Dedifferentiated amniotic fluid mesenchymal stem cell (primary cell): ENCODE data around the gene QSOX2.
A peak's percentile ranks its signal among the peaks of the same experiment; 100 is the strongest.

ENCODE experiments used
- DNase-seq: peaks from one replicate; pipeline ENCODE4 v3.0.0-alpha.2; 2016; ENCODE audit errors: extremely low spot score

Gene QSOX2

GRCh38 chr9:136283291-136284235 lies 38.0 kb upstream of the QSOX2 start:
- peak; percentile 55 for DNase-seq

DNA sequence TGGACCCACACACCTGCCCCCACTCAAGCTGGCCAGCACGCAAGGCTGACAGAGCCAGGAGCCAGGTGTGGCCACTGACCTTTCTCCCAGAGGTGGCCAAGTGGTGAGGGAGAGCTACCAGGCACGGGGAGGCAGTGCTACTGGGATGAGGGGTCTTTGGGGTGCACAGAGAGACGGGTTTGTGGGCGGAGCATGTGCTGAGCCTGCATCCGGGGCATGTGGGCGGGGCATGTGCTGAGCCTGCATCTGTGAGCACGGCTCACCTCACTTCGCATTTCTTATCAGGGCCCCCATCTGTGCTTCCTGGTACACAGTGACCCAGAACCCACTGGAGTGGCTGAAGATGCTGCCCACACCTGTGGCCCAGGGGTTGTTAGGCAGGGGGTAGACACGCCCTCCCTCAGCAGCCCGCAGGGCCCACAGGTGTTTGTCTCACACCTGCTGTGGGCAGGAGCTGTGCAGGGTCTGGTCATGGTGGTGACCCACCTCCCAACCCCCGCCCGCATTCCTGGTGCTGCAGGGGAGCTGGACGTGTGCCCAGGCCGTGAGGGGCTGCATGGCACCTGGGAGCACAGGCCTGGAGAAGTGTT lies 36.8 kb upstream of the QSOX2 start:
- DNase-seq: no peak

DNA sequence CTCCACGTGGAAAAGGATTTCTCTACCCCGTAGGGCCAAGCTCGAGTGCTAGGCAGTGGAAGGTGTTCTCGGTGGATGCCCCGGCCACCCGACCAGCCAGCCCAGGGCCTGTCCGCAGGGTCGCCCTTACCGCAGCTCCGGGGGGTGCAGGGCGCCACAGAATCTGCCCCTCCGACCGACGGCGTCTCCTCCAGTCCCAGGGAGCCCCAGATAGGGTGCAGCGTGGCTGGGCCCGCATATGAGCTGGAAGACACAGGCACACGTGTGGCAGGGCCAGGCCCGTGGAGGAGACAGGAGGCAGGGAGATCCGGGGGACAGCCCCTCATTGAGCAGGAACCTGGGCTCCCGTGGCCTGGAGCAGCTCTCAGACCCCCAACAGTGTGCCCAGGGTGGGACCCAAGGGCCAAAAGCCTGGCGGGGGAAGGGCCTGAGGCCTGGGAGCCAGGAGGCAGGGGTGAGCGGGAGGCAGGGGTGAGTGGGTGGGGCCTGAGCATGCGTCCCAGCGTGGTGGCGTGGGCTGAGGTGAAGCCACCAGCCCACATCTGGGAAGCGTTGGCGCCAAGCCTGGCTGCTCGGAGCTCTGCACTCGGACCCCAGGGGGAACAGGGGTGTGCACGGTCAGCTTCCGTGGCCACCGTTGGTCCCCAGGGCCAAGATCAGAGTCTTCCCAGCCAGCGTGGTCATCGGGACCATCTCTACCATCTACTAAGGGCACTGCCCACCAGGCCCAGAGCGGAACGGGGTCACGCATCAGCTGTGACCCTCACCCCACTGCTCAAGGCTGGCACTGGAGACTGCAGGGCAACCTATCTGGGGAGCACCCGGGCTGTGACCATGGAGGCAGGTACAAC lies 36.0 kb upstream of the QSOX2 start:
- DNase-seq: no peak

DNA sequence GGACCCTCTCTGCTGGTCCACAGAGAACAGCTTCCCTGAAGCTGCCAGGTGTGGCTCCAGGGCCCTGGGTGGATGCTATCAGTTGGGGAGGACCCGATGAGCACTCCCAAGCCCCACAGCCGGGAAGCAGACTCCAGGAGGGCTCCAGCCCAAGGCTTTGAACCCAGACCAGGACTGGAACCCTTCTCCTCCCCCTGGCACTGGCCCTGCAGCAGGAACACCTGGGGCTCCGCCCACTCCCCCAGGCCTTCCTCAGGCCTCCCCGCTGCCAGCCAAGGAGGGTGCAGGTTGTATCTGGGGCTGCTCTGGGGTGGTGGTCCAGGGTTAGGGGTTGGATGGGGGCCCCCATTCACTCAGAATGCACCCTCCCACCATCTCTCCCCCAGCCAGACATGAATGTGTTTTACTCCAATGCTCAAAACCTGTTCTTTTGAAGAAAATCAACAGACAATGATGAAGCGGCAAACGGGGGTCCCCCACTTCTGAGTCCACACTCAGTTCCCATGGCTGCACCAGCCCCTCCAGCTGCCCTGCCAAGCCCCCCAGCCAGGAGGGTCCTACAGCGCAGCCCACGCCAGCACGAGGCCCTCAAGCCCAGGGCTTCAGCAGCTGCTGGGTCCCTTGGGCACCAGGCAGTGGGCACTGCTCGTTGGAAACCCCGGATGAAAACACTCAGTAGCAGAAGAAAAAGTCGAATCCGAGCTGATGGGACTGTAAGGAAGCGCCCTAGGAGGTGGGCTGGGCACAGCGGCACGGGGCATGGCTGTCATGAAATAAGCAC lies 35.1 kb upstream of the QSOX2 start:
- DNase-seq: no peak

- DNase-seq: no peak
These were observed 33.9 kb upstream of the QSOX2 start for GRCh38 chr9:136279471-136279870.

- DNase-seq: no peak
These were observed 33.3 kb upstream of the QSOX2 start for GRCh38 chr9:136278894-136279293.

GRCh38 chr9:136278221-136278620 lies 32.6 kb upstream of the QSOX2 start:
- no peak for DNase-seq

DNA sequence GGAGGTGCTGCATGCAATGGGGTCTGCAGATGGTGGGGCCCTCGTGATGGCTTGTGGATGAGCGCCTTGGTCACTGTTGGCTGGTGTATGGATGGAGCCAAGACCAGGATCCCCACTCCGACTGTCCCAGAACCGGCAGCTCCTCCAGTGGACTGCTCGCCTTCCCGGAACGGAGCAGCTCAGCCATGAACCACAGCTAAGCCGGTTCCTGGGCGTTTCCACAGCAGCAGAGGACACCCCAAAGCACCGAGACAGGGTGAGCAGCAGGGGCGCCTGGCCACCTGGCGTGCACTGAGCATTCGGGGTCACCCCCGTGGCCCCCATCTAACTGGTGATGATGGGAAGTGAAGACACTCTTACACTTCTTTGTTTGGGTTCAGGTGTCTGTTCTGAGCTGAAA lies 32.1 kb upstream of the QSOX2 start:
- DNase-seq: no peak

GRCh38 chr9:136276716-136277115 lies 31.1 kb upstream of the QSOX2 start:
- DNase-seq: no peak

DNA sequence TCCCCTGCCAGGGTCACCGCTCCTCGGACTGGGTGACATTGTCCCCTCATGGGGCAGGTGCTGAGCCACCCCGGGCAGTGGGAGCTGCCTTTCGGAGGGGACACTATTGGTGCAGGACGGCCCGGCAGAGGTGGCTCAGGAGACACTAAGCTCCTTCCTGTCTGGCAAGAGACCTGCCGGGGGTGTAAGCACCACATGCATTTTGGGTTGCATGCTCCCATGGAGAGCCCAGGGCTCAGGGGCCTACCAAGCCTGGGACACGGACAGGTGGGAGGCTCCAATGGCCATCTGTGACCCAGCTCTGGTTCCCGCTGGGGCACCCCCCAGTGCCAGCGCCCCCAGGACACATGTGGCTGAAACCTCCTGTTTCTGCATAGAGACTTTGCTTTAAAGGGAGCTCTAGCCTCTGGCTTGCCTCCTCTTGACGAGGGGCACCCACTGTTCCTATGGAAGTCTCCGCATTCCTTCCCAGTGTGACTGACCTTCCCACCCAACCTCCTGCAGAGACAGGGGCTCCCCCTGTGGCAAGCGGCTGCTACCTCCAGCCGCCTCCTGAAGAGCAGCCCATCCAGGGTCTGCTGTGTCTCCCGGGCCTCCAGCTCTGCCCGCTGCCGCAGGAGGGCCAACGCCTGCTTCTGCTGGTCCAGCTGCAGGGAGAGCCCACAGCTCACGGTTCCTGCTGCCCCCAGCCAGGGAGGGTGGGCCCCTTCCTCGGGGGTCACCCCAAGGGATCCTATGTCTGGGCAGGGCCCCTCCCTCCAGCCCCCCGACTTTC lies 30.2 kb upstream of the QSOX2 start:
- DNase-seq: no peak

GRCh38 chr9:136274786-136275654 lies 29.4 kb upstream of the QSOX2 start:
- DNase-seq: no peak

GRCh38 chr9:136273921-136274785 lies 28.5 kb upstream of the QSOX2 start:
- DNase-seq: no peak

GRCh38 chr9:136273244-136273865 lies 27.7 kb upstream of the QSOX2 start:
- no peak for DNase-seq

- DNase-seq: no peak
These were observed 24.6 kb upstream of the QSOX2 start for GRCh38 chr9:136270173-136270705.

GRCh38 chr9:136268735-136269134 lies 23.1 kb upstream of the QSOX2 start:
- DNase-seq: no peak

- no peak for DNase-seq
These were observed 22.7 kb upstream of the QSOX2 start for GRCh38 chr9:136268318-136268717.

- peak; percentile 61 for DNase-seq
These were observed 21.9 kb upstream of the QSOX2 start for GRCh38 chr9:136267261-136268111.
